Measurements from ENCODE around the gene PRRT4.
A peak's percentile ranks its signal among the peaks of the same experiment; 100 is the strongest.

The PRRT4 gene

DNA sequence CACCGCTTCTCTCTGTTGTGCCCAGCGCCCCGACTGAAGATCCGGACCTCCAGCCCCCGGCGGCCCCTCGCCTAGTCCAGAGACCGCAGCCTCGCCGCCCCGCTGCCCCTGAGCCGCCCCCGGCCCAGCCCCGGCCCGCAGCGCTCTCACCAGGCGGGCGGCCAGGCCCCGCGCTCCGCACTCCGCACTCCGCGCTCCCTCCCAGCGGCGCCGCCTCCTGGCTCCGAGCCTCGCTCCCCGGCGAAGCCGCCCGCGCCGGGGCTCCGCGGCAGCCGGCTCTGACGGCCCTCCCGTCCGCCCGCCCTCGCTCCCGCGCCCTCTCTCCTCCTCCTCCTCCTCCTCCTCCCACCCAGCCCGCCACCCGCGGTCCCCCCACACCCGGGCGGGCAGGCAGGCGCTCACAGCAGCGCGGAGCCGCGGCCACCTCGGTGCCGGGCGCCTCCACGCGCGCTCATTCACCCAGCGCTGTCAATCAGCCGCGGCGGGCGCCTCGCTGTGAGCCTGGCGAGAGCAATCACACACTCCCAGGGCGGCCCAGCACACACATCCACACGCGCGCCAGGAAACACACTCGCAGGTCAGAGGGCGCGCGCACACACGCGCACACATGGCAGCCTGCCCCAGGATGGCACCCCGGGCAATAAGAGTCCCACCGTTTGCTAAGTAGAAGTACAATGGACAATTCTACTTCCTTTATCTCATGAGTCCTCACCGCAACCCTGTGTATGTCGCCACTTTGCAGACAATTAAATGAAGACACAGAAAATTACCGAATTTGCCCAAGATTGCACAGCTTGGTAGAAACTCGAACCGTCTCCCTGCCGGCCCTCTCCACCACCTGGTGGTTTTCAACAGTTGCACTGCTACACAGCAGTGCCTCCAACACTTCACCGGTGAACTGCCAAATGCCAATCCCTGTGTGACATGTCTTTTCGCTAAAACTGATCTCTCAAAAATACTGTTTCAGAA lies at the start of gene PRRT4:
Gene PRRT4, minus strand, starts transcription at position 280 of the 969 bp plus-strand sequence.
- peak; percentile 59 for DNase-seq

DNA sequence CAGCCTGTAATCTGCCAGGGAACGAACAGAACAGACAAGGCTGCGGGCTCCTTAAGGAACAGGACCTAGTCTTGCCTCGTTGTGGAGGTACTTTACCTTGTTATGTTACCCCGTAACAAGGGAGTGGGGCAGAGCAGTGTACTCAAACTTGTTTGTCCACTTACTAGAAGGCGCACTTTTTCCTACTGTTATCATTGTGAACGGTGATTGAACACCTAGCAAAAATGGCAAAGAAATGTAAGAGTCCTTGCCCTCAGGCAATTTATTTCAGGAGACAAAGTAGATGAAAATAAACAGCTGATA lies 48.9 kb upstream of the PRRT4 start:
- DNase-seq, result no peak

DNA sequence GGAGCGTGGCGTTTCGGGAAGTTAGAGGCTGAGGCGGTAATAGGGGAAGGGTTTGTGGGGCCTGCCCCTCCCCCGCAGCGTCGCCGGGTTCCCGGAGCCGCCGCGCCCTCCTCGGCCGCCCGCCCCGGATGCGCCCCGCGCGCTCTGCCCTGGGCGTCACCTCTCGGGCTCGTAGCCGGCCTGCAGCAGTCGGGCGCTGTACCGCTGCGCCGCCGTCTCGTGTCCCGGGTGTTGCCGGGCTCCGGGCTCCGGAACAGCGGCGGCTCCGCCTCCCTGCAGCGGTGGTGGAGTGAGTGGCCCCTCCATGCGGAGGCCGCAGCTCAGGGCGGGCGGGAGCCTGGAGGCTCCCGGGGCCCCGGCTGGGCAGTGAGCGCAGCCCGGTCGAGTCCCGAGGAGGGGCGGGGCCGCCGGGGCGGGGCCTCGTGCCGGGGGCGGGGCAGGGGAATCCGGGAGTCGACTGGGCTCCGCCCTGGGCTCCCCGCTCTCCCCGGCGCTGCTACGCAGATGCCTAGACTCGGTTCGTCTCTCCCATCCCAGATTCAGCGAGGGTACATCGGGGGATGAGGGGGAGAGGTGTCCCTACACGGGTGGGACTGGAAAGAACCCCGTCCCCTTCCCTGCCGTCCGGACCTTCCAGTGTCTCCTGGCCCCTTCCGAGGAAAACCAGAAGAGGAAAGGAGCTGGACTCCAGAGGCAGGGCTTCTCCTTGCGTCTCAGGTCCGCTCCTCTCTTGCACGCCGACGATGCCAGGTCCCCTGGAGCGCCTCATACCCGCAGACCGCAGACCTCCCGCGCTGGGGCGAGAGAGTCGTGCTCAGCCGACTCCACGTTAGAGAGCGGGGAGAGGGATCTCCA lies 48.3 kb upstream of the PRRT4 start, which contains the start of gene IMPDH1:
Gene IMPDH1, minus strand, starts transcription at position 387 of the 855 bp plus-strand sequence. Its CDS starts 81 bp downstream, at position 306.
- DNase-seq, result peak; percentile 65

DNA sequence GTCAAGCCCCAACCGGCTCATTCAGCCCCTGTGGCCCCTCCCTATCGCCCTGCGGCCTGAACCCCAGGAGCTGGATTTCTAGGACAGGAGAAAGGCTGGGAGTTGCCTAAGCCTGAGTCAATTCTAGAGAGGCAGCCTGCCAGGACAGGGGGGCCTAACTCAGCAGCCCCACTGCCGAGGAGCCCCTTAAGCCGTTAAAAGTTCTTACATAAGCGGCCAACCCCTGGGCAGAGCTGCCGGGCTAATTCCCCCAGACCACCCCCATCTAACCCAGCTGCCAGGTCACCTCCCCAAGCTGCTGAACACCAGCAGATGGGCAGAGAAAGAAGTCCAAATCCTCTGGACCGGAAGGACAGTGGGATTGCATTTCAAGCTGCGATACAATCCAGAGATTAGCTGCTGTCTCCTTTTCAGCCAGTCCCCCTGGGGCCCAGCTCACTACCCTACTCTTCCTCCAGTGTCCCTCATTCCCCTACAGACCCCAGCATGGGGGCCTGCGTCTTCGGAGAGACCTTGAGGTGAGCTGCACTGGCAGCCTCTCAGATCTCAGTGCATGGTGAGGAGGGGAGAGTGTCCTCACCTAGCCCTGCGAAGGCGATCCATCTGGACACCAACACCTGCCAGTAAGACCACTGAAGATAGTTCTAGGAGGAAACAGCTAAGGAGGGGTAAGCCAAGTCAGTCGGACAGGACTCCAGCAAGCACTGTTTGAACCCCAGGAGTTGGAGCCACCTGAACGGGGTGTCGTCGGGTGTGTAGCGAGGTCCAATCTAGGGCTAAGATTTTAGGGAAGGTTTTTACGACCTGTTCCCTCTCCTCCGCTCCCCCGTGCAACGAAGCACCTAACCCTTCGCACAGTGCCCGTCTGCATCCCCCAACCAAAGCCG lies 47.5 kb upstream of the PRRT4 start:
- DNase-seq, result no peak

DNA sequence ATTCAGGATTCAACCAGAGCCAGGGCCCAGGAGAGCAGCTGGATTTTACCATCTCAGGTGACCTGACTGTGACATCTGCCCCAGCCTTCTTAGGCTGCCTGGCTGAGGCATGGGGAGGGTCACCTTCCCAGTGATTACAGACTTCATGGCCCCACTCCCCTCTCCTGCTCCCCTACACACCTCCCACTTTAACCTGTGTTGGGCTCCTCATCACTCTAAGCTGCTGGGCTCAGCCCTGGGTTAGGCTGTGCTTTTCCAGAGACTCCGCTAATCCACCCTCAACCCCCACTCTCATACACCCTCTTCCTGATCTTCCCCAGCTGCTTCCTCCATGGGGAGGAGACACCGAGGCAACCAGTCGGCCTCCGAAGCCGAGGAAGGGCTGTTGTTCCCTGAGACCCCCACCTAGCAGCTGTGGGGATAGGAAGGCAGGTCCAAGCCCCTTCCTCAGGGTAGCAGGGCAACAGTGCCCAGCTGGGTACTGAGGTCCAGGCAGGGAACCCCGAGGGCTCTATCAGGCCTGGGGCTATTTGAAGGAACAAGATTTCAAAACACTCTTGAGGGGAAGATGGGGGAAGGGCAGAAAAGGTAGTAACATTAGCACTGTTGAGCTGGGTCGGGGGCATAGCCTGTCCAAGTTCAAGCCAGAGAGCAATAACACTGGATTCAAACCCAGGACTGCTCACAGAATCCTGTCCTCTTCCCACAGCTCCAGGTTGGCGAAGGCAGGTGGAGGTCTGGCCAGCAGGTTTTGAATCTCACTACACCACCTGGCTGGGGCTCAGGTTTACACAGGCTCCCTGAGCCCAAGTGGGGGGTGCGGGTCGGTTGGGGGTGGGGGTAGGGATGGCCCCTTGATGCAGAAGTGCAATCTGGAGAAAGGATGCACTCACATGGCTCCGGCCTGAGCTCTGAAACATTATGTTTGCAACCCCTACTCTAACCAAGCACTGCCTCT lies 46.5 kb upstream of the PRRT4 start:
- peak; percentile 55 for DNase-seq

DNA sequence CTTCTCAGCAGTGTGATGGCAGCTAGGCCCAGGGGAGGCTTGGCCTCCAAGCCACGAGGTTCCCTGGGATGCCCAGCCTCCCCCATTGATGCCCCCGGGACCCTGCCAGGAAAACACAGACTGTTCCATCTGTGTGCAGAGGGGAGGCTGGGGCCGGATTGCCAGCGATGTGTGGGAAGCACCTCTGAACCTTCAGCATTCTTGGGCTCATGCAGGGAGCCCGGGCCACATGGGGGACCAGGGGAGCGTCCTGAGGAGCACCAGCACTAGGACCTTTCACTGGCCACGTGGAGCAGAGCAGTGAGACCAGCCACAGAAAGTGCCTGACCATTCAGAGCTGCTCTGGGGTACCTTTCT lies 45.7 kb upstream of the PRRT4 start:
- no peak for DNase-seq

DNA sequence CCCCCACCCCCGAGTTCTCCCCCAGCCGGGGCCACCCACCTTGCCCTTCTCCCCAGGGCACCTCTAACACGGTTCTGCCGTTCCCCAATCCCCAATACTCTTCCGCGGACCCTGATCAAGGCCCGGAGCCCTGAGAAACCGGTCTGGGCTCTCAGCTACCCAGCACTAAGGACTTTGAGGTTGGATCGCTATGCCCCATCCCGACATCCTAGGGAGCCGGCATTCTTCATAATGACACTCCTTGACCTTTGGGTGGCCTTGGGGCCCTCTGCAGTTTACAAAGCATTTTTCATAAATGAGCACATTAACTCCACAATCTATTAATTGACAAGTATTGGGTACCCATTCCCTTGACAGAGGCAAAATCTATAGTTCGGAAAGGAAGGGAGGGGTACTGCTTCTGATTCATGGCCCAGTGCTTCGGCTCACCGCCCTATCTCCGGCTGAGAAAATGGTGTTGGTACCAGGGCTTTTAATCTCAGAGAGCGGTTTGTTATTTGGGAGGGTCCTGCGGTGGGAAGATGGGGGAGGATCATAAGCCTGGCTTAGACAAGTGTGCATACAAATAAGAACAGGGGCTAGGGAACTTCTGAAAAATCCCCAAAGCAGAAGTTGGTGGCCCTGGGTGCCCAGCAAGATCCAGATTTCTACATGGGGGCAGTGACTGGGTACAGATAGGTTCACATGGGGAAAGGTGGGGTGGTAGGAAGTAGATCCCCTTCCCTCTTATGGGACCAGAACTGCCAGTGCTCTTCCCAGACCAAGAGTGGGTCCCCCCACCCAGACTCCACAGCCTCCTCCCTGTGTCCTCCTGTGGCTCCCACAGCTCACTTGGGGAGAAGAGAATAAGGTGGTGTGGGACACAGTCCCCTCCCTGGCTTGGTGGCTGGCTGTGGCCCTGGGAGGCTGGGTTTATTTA lies 45.1 kb upstream of the PRRT4 start:
- no peak for DNase-seq

DNA sequence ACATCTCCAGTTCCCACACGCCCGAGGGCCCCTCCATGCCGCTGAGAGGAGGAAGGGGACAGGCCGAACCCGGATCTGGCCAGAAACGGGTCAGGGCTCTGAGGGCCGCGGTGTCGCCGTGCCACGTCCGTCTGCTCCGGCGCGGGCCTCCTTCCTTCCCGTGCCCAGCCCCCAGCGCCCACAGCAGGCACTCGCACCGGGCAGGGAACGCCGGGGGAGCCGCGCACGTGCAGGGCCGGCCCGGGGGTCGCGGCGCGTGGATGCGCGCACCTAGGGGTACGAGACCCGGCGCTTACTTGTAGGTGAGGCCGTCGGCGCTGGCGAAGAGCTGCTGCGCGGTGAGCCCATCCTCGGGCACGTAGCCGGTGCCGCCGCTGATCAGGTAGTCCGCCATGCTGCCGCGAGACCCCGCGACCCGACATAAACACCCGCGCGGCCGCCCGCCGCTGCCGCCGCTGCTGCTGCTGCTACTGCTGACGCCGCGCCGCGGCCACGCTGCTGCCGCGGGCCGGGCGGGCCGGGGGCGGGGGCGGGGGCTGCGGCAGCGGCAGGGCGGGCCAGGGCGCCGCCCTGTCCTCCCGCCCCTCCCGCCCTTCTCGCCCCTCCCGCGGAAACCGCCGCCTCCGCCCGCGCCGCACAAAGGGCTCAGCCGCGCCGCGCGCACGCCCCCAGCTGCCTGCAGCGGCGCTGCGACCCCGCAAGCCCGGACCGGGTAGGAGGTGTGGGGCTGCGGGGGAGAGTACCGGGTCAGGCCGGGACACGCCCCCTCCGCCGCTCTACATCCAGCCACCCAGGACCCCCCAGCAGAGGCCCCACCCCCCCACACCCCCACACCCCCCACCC lies 44.2 kb upstream of the PRRT4 start:
- DNase-seq, result peak; percentile 65

DNA sequence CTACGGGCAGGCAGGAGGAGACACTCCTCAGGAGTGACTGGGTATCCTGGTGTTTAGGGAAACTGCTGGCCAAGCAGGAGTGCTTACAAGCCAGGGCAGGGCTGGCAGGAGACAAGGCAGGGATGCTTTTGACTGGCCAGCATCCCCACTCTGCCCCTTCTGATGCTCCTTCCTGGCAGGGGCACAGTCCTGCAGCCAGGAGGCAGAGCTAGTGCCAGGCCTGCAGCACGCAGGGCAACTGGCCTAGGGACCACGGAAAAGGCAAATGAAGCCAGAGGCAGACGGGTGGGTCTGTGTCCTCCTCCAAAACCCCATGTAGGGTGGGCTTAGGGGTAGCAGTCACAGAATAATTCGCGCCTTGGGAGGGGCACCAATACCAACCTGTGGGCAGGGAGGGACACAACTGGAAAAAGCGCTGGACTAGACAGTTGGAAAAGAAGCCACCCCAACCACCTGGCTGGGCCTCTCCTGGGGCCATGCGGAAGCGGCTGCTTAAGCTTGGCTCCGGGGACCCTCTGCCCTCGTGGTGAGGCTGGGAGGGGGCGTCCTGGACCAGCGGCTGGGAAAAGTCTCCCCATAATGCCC lies 43.5 kb upstream of the PRRT4 start:
- no peak for DNase-seq

DNA sequence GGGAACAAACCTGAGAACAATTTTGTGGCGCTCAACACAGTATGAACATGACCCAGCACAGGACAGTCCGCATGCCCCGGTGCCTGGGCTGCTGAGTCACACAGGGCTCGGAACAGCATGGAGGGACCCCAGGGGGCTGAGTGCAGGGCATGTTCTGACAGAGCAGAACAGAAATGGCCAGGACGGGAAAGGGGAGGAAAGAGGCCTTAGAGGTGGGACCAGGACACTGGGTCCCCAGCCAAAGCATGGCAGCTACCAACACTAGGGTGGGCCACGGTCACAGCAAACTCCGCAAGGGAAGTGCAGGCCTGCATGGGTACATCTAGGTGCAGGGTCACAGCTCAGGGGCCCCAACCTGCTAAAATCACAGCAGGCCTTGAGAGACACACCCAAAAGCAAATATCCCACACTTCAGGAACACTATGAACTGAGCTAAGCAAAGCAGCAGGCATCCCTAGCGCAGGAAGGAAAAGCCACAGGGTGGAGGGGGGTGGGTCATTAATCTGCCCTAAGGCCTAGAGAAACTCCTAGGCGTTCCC lies 42.7 kb upstream of the PRRT4 start:
- no peak for DNase-seq

DNA sequence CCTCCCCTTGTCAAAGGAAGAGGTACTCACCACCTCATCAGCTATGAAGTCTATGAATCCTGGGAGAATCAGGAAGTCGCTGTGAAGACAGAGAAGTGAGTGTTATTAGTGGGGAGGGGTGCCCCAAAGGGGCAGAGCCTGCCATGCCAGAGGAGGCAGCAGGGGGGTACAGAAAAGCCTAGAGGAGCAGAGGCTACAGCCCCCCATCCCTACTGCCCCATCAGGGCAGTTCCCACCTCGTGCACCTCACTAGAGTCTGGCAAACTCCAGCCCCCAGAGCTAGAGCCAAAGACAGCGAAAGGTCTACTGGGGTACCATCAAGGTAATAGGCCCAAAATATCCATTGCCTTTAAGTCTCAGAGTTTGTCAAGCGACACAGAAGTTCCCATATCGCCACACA lies 42.2 kb upstream of the PRRT4 start:
- DNase-seq, result no peak

DNA sequence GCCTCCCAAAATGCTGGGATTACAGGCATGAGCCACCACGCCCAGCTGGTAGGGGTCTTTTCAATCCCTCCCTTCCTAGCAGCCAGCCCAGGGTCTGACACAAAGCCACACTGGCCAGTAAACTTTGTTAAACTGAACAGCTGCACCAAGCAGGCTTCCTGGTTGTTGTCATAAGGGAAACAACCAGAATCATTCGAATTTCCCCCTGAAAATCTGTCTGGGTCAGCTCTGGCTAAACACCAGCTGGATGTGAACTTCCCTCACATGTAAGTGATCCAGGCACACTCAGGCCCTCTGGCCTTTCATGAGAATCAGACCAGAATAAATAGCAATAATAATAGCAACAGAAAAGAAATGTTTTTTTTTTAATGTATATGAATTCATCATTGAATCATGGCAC lies 40.9 kb upstream of the PRRT4 start:
- DNase-seq, result no peak

DNA sequence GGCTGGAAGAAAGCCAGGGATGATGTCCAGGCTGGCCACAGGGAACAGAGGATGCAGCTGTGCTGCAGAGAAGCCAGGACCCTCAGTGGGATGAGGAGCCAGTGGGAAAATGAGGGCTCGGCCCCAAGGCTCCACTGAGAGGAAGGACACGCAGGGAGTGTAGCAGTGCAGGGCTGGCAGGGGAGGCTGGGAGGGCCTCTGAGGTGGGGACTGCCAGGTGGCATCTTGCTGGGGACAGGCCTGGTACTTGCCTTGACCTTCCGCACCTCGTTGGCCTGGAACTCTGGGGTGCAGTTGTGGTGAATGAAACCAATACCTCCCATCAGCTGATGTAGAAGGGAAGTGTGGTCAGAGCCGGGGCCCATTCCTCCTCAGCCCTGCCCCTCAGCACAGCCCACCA lies 39.1 kb upstream of the PRRT4 start:
- no peak for DNase-seq

DNA sequence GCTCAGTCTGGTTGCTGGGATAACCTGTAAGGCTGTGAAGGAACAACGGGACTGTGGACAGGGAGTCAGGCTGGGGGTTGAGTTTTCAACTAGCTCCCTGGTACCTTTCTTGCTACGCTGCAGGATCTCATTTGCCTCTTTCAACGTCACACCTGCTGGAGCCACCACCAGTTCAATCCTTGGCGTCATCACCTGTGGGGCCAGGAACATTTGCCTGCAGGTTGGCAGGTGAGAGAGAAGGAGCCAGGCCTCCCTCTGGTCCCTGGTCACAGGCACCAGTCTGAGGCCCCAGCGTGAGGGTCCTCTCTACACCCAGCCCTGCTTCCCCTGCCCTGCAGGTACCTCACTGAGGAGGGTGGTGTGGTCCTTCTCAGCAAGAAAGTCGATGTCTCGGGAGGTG lies 38.5 kb upstream of the PRRT4 start:
- DNase-seq, result no peak

DNA sequence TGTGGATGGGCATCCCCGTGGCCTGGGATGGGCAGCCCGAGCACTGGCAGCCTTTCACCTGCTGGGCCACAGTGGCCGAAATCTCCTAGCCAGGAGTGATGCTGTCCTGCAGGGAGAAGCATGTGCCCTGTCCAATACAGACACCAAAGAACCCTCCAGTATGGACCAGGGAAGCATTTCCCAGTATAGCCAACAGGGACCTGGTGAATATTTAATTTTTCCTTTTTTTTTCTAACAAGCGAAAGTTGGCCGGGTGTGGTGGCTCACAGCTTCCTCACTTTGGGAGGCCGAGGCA lies 37.3 kb upstream of the PRRT4 start:
- DNase-seq, result no peak

DNA sequence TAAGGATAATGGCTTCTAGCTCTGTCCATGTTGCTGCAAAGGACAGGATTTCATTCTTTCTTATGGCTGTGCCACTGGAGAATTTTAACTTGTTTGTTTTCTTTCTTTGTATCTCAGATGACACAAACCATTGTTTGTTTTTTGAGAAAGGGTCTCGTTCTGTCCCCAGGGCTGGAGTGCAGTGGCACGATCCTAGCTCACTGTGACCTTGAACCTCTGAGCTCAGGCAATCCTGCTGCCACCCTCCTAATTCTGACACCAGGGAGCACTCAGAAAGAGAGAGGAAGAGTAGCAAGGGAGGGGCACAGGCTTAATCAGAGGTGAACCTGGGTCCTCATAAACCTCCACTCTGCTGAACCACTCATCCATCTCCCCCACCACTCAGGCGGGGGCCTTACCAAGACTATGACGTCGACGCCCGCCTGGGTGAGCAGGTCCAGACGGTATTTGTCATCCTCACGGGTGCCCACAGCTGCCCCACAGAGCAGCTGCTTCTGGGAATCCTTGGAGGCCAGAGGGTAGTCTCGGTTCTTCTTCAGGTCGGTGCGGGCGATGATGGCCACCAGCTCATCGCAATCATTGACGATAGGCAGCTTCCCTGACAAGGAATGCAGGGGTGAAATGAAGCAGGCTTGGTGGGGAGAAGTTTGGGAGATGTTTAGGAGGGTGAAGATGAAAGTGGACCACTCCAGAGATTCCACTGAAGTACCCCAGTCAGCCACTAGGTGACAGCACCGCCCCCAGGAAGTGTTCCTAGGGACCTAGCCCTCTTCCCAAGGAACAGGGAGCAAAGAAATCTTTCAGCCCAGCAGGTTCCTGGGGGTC lies 36.7 kb upstream of the PRRT4 start:
- DNase-seq, result no peak

DNA sequence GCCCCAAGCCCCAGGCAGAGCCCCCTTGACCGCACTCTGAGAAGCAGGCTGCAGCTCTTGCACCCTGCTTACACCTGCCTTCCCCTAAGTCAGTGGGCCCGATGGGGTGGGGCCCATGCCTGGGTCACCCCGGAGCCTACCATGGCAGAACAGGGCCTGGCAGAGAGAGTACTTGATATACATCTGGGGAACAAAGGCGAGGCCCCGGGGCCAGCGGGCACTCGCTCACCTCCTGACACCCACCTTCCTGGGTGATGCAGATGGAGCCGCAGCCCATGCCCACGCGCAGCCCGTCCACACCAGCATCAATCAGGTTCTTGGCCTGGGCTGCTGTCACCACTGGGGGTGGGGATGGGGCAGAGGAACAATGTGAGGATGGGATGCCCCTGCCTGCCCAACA lies 34.9 kb upstream of the PRRT4 start:
- DNase-seq, result no peak

DNA sequence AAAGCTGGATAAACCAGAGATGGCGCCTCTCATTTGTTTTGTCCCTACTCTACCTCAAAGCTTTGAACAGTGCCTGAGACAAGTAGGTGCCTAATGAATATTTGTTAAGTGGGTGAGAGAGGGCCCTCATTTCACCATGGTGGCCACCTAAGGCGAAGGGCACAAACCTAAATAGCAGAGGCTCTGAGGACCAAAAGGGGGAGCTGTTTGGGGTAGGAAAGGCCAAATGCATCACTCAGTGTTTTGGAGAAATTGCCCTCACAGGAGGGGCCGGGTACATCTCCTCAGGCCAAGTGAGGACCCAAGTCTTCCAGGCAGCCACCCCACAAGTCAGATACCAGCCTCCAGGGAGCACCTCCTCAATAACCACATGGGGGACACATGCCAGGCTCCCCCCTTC lies 34.3 kb upstream of the PRRT4 start:
- no peak for DNase-seq
